Psoas muscle (tissue), 8 donors: Measurements from ENCODE around the gene HECTD3. TPM values are rescaled to one million over a fixed set of nuclear protein-coding genes. Genes with fewer than 3 reads are reported as not detected.

ENCODE experiments used
- ATAC-seq, 4 donors: fragments of 200-7000 bp; cut with Tn5 transposase; one replicate each; pipeline ENCODE4 v1.9.1; 2020; ENCODE audit warnings: moderate library complexity in 3 of 4, mild to moderate bottlenecking in 2 of 4
- DNase-seq, 2 donors: peaks; one replicate each; pipeline ENCODE4 v3.0.0-alpha.2; 2020
- H3K27ac ChIP-seq: fragments of 200-600 bp; one replicate; pipeline ENCODE4 v1.8.0; 2022
- H3K27me3 ChIP-seq, 3 donors: fragments of 200-600 bp in 1 of 3; one replicate each; pipeline versions ENCODE4 v1.6.1 to v1.8.0; 2013 to 2022; ENCODE audit warnings: low read length in 2 of 3, mild to moderate bottlenecking in 2 of 3, moderate library complexity in 1 of 3; ENCODE audit not compliant: insufficient read depth in 3 of 3
- H3K36me3 ChIP-seq, 2 donors: fragments of 200-600 bp in 1 of 2; one replicate each; pipeline versions ENCODE4 v1.6.1 to v1.8.0; 2013 to 2022; ENCODE audit warnings: low read depth in 1 of 2, mild to moderate bottlenecking in 1 of 2, moderate library complexity in 1 of 2; ENCODE audit not compliant: insufficient read depth in 1 of 2
- H3K4me1 ChIP-seq: fragments of 200-600 bp; one replicate; pipeline ENCODE4 v1.8.0; 2022
- H3K4me3 ChIP-seq: fragments of 200-600 bp; one replicate; pipeline ENCODE4 v1.8.0; 2022; ENCODE audit warnings: mild to moderate bottlenecking
- H3K9me3 ChIP-seq: fragments of 200-600 bp; one replicate; pipeline ENCODE4 v1.8.0; 2022
- CTCF ChIP-seq: fragments of 200-600 bp; IDR thresholded peaks from one replicate; pipeline ENCODE4 v1.8.0; 2022; ENCODE audit warnings: antibody characterized with exemption
- WGBS, 3 donors: extraction: QIAGEN DNeasy Blood & Tissue Kit; methylation state at CpG; one replicate each; pipeline versions ENCODE4 v1.1.6 to v1.1.7; 2013; 5-methylcytosine and 5-hydroxymethylcytosine counted together
- intact Hi-C, 2 donors: fragments of 100-400 bp; cut with DNase I; formaldehyde crosslinking; loops; one replicate each; pipeline versions ENCODE4 v1.11.0 to v1.14.2; 2022
- polyA plus RNA-seq, 3 donors: library from polyadenylated mRNA; stranded (reverse); fragments of 200-250 nt; gene quantifications; one replicate each; pipeline ENCODE4 v1.2.3, GENCODE V29; 2013
- total RNA-seq, 4 donors: library from RNA; stranded (reverse); fragmentation: NEBNext Ultra II Directional in 2 of 4; extraction: Animal tissue kit (Norgen Biotek cat#: 25700) in 2 of 4; gene quantifications; one replicate each; pipeline versions ENCODE4 v1.2.1 to v1.2.4, GENCODE V29; 2021 to 2023
- donor health status: healthy with polysubstance abuse.
- donor health status: DM: no; HTN: no; CAD: no; lungs with moderate emphysema.
- donor health status: Bipolar disorder and iron deficiency.
- donor health status: healthy.
- donor health status: DM: yes; HTN: yes; CAD: no.
- donor health status: DM: no; HTN: no; CAD: no.
- donor health status: DM: no; HTN: no; CAD: no.
- donor health status: DM: yes; HTN: yes; CAD: no.

The HECTD3 gene
- total and polyA plus RNA-seq, 7 donors = 34.0 to 55.3 (median 41.1) TPM

GRCh38 chr1:45001011-45001481 is 10.1 kb downstream of the HECTD3 start:
- Histone ChIP-seq H3K4me1 (peaks cover 6% of the 10 kb centered on the region), H3K9me3 (no peaks in the 10 kb centered on the region), H3K36me3 (peaks cover 9 to 45% of the 10 kb centered on the region in 2 donors), H3K27ac (peak overlapping the region; percentile 3), H3K4me3 (no peak overlapping the region), H3K27me3 (no peaks in the 10 kb centered on the region)
- DNase-seq (no peak), ATAC-seq (peak; percentile 64 to 89 (median 81))
- intact Hi-C loops = loop anchor here in 1 of 2 donors (10.0 kb wide), 1 partner anchor 166 kb away; no protein-coding TSS in a partner anchor
- 48 to 83% (median 52%) methylated on average over 7 of the region's 7 CpGs for WGBS, 3 donors
- no peak for TF ChIP-seq CTCF

DNA sequence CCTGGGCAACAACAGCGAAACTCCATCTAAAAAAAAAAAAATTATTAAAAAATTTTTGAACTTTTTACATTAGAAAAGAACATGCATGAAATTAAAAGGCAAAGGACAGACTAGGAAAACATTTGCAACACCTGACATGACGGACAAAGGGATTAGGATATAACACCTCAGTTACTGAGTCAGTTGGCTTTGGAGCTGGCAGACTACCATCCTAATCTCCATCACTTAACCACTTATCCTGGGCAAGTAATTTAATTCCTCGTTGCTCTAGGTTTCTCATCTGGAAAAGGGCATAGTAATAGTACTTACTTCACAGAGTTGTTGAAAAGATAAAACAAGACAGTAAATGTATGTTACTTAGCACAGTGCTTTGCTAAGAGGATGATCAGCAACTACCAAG is 11.9 kb downstream of the HECTD3 start:
- H3K9me3 ChIP-seq = no peaks in the 10 kb centered on the region
- no peaks in the 10 kb centered on the region for H3K27me3 ChIP-seq
- H3K4me1 ChIP-seq = peaks cover 6% of the 10 kb centered on the region
- H3K4me3 ChIP-seq = no peak overlapping the region
- intact Hi-C loops = no loop called here
- WGBS, 3 donors = 70 to 77% (median 71%) methylated on average over 3 of the region's 3 CpGs
- ATAC-seq (no peak), DNase-seq (no peak)
- TF ChIP-seq CTCF = no peak
- peaks cover 3 to 27% of the 10 kb centered on the region in 2 donors for H3K36me3 ChIP-seq
- H3K27ac ChIP-seq = no peak overlapping the region

- Histone ChIP-seq H3K27ac (no peak overlapping the region), H3K9me3 (no peaks in the 10 kb centered on the region), H3K4me3 (no peak overlapping the region), H3K36me3 (no peaks in the 10 kb centered on the region), H3K27me3 (no peaks in the 10 kb centered on the region), H3K4me1 (peaks cover 1% of the 10 kb centered on the region)
- WGBS, 3 donors = 94 to 96% (median 95%) methylated on average over 7 of the region's 7 CpGs
- intact Hi-C loops = no loop called here
- ATAC-seq = no peak
- DNase-seq = no peak
- no peak for TF ChIP-seq CTCF
Measured at GRCh38 chr1:44995467-44996238, 15.5 kb downstream of the HECTD3 start.

- Histone ChIP-seq H3K9me3 (no peaks in the 10 kb centered on the region), H3K27ac (no peak overlapping the region), H3K36me3 (no peaks in the 10 kb centered on the region), H3K27me3 (no peaks in the 10 kb centered on the region), H3K4me3 (no peak overlapping the region), H3K4me1 (no peaks in the 10 kb centered on the region)
- DNase-seq (no peak), ATAC-seq (no peak)
- no peak for TF ChIP-seq CTCF
- 69 to 73% (median 70%) methylated on average over 7 of the region's 7 CpGs for WGBS, 3 donors
- intact Hi-C loops = no loop called here
Measured at GRCh38 chr1:44994309-44994898, 16.7 kb downstream of the HECTD3 start.
